ENCODE results near the gene HIBADH.

- TF ChIP-seq POLR2A (IDR thresholded peaks at IDR 0.05) (no peak), CTCF (IDR thresholded peaks at IDR 0.05) (no peak)
Measured at GRCh38 chr7:27606270-27607209, 56.1 kb downstream of the HIBADH start.

Measured in testis (tissue), 2 donors.